ENCODE measurements around the gene CHAF1B. TPM values are rescaled to one million over a fixed set of nuclear protein-coding genes. Genes with fewer than 3 reads are reported as not detected.
A peak's percentile ranks its signal among the peaks of the same experiment; 100 is the strongest.

CHAF1B gene
- total and polyA plus RNA-seq, 2 experiments from 2014 or later: 3.0 to 5.2 TPM

- no peaks in the 10 kb centered on the region for H4K20me1 ChIP-seq (ENCODE audit: insufficient read depth)
- no peak for DNase-seq
- H3K79me2 ChIP-seq (ENCODE audit: insufficient read depth): peaks cover 63% of the 10 kb centered on the region
- H3K27me3 ChIP-seq (replicated peaks; ENCODE audit: insufficient read depth): no peaks in the 10 kb centered on the region
- H3K9me2 ChIP-seq (ENCODE audit: insufficient read depth): no peaks in the 10 kb centered on the region
- TF ChIP-seq EZH2 (IDR thresholded peaks at IDR 0.05; ENCODE audit: insufficient read depth, poor library complexity, severe bottlenecking) (no peak), EZH2phosphoT487 (IDR thresholded peaks at IDR 0.05; ENCODE audit: insufficient read depth, low read depth) (no peak)
- H3K4me3 ChIP-seq: no peak overlapping the region
- no peak overlapping the region for H2AFZ ChIP-seq
- WGBS, 2 experiments (ENCODE audit: low coverage in 1 of 2, low lambda C conversion rate in 2 of 2, missing lambda C conversion rate in 2 of 2): 93% methylated on average over 1 of the region's 1 CpG; no CpG with 5 or more reads in 1 of the 2 experiments
- no peak overlapping the region for H3K9ac ChIP-seq
- peaks cover 36% of the 10 kb centered on the region for H3F3A ChIP-seq (ENCODE audit: insufficient read depth)
- H3K9me3 ChIP-seq (ENCODE audit: low read depth): no peaks in the 10 kb centered on the region
- H3K27ac ChIP-seq: no peak overlapping the region
- peaks cover 55% of the 10 kb centered on the region for H3K36me3 ChIP-seq (ENCODE audit: low read depth)
- H3K4me1 ChIP-seq (ENCODE audit: insufficient read depth): peaks cover 21% of the 10 kb centered on the region
- no peak overlapping the region for H3K4me2 ChIP-seq (ENCODE audit: unreplicated experiment)
- in situ Hi-C loops (cut with MboI): no loop called here
These were observed 40.3 kb upstream of the CHAF1B start for GRCh38 chr21:36344931-36345330.

DNA sequence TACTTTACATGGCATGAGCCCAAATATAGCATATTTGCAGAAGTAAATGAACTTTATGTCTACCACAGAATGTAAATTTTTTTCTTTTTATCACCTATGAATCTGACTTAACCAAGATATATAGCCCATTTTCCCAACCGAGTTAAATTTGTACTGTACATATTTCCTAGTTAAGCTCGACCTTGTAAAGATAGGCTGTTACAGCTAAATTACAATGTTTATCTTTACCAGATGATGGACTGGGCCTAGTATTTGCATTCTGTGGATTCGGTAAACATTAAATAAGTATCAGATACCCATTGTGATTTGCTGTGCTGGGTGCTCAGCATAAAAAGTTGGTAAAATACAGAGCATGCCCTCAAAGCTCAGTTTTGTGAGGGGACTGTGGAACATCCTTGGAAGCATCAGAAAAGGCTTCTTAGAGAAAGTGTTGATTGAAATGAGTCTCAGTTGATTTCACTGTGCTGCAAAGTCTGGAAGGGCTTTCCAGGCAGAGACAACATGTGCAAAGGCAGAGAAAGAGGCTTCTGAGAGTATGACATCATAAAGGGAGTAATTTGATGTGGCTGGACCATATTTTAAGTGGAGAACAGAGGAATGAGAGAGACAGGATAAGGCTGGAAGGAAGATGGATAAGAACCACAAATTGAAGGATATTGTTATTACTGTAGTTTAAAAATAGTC, 37.8 kb upstream of the CHAF1B start:
- no peaks in the 10 kb centered on the region for H3K27me3 ChIP-seq (replicated peaks; ENCODE audit: insufficient read depth)
- peaks cover 47% of the 10 kb centered on the region for H3K36me3 ChIP-seq (ENCODE audit: low read depth)
- H3K4me3 ChIP-seq: no peak overlapping the region
- H2AFZ ChIP-seq: no peak overlapping the region
- H3K4me1 ChIP-seq (ENCODE audit: insufficient read depth): peaks cover 31% of the 10 kb centered on the region
- H3K79me2 ChIP-seq (ENCODE audit: insufficient read depth): peaks cover 55% of the 10 kb centered on the region
- H3K4me2 ChIP-seq (ENCODE audit: unreplicated experiment): no peak overlapping the region
- 53 to 65% methylated on average over 3 of the region's 3 CpGs for WGBS, 2 experiments (ENCODE audit: low coverage in 1 of 2, low lambda C conversion rate in 2 of 2, missing lambda C conversion rate in 2 of 2)
- H3F3A ChIP-seq (ENCODE audit: insufficient read depth): peaks cover 42% of the 10 kb centered on the region
- no peak overlapping the region for H3K9ac ChIP-seq
- no peaks in the 10 kb centered on the region for H3K9me3 ChIP-seq (ENCODE audit: low read depth)
- no peaks in the 10 kb centered on the region for H3K9me2 ChIP-seq (ENCODE audit: insufficient read depth)
- H4K20me1 ChIP-seq (ENCODE audit: insufficient read depth): no peaks in the 10 kb centered on the region
- TF ChIP-seq EZH2 (IDR thresholded peaks at IDR 0.05; ENCODE audit: insufficient read depth, poor library complexity, severe bottlenecking): no peak
- TF ChIP-seq EZH2phosphoT487 (IDR thresholded peaks at IDR 0.05; ENCODE audit: insufficient read depth, low read depth): no peak
- in situ Hi-C loops (cut with MboI): no loop called here
- peak; percentile 32 for DNase-seq
- H3K27ac ChIP-seq: peak overlapping the region; percentile 31

- no peak overlapping the region for H3K4me3 ChIP-seq
- H3K36me3 ChIP-seq (ENCODE audit: low read depth): peaks cover 49% of the 10 kb centered on the region
- H3K4me1 ChIP-seq (ENCODE audit: insufficient read depth): peaks cover 31% of the 10 kb centered on the region
- H3K9me3 ChIP-seq (ENCODE audit: low read depth): no peaks in the 10 kb centered on the region
- no peak overlapping the region for H3K4me2 ChIP-seq (ENCODE audit: unreplicated experiment)
- H4K20me1 ChIP-seq (ENCODE audit: insufficient read depth): no peaks in the 10 kb centered on the region
- H3K9me2 ChIP-seq (ENCODE audit: insufficient read depth): no peaks in the 10 kb centered on the region
- 39 to 40% methylated on average over 2 of the region's 2 CpGs for WGBS, 2 experiments (ENCODE audit: low coverage in 1 of 2, low lambda C conversion rate in 2 of 2, missing lambda C conversion rate in 2 of 2)
- in situ Hi-C loops (cut with MboI): no loop called here
- H2AFZ ChIP-seq: no peak overlapping the region
- H3F3A ChIP-seq (ENCODE audit: insufficient read depth): peaks cover 42% of the 10 kb centered on the region
- H3K79me2 ChIP-seq (ENCODE audit: insufficient read depth): peaks cover 55% of the 10 kb centered on the region
- H3K27me3 ChIP-seq (replicated peaks; ENCODE audit: insufficient read depth): no peaks in the 10 kb centered on the region
- peak overlapping the region; percentile 31 for H3K27ac ChIP-seq
- H3K9ac ChIP-seq: no peak overlapping the region
- no peak for TF ChIP-seq EZH2phosphoT487 (IDR thresholded peaks at IDR 0.05; ENCODE audit: insufficient read depth, low read depth)
- TF ChIP-seq EZH2 (IDR thresholded peaks at IDR 0.05; ENCODE audit: insufficient read depth, poor library complexity, severe bottlenecking): no peak
- DNase-seq: peak; percentile 61
These were observed 37.2 kb upstream of the CHAF1B start for GRCh38 chr21:36347962-36348328.

DNA sequence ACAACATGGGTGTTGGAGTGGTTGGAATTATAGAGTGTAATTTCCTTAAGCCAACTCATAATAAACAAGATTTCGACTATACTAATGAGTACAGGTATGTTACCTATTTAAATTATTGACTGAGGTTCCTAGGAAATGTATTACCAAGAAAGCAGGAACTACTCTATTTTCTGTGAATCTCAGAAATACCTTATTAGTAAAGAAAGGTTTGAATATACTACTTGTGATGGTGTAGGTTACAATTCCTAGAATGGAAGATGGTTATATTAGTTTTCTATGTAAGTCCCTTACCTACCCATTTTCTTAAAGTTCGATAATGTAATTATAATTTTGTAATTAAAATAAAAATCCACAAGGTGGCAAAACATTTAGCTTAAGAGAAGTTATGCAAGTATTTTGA, 35.9 kb upstream of the CHAF1B start:
- H3K27ac ChIP-seq: no peak overlapping the region
- TF ChIP-seq EZH2phosphoT487 (IDR thresholded peaks at IDR 0.05; ENCODE audit: insufficient read depth, low read depth): no peak
- TF ChIP-seq EZH2 (IDR thresholded peaks at IDR 0.05; ENCODE audit: insufficient read depth, poor library complexity, severe bottlenecking): no peak
- no peak overlapping the region for H2AFZ ChIP-seq
- peaks cover 42% of the 10 kb centered on the region for H3F3A ChIP-seq (ENCODE audit: insufficient read depth)
- H3K9me2 ChIP-seq (ENCODE audit: insufficient read depth): no peaks in the 10 kb centered on the region
- no peaks in the 10 kb centered on the region for H3K9me3 ChIP-seq (ENCODE audit: low read depth)
- in situ Hi-C loops (cut with MboI): no loop called here
- no peak overlapping the region for H3K4me3 ChIP-seq
- H3K36me3 ChIP-seq (ENCODE audit: low read depth): peaks cover 41% of the 10 kb centered on the region
- H3K4me2 ChIP-seq (ENCODE audit: unreplicated experiment): no peak overlapping the region
- no peaks in the 10 kb centered on the region for H4K20me1 ChIP-seq (ENCODE audit: insufficient read depth)
- DNase-seq: no peak
- H3K27me3 ChIP-seq (replicated peaks; ENCODE audit: insufficient read depth): no peaks in the 10 kb centered on the region
- H3K4me1 ChIP-seq (ENCODE audit: insufficient read depth): peaks cover 31% of the 10 kb centered on the region
- H3K9ac ChIP-seq: no peak overlapping the region
- peaks cover 51% of the 10 kb centered on the region for H3K79me2 ChIP-seq (ENCODE audit: insufficient read depth)
- 97% methylated on average over 2 of the region's 2 CpGs for WGBS, 2 experiments (ENCODE audit: low coverage in 1 of 2, low lambda C conversion rate in 2 of 2, missing lambda C conversion rate in 2 of 2)

Measured in GM23248 (cell line).